ENCODE results near the gene RABGAP1.

Gene RABGAP1

GRCh38 chr9:123084256-123084655 lies 143.4 kb downstream of the RABGAP1 start:
- H3K36me3 Mint-ChIP-seq (ENCODE audit: low read depth): peaks cover 13% of the 10 kb centered on the region
- no peak overlapping the region for H3K4me3 Mint-ChIP-seq
- H3K27ac Mint-ChIP-seq: no peak overlapping the region
- no peaks in the 10 kb centered on the region for H3K9me3 Mint-ChIP-seq
- ATAC-seq: no peak
- DNase-seq: no peak
- H3K27me3 Mint-ChIP-seq: no peaks in the 10 kb centered on the region
- H3K4me1 Mint-ChIP-seq: peaks cover 2% of the 10 kb centered on the region

GRCh38 chr9:123085916-123086315 lies 145.1 kb downstream of the RABGAP1 start:
- Mint-ChIP-seq H3K4me1 (peaks cover 2% of the 10 kb centered on the region), H3K36me3 (ENCODE audit: low read depth) (peaks cover 10% of the 10 kb centered on the region), H3K27me3 (no peaks in the 10 kb centered on the region), H3K27ac (no peak overlapping the region), H3K9me3 (no peaks in the 10 kb centered on the region), H3K4me3 (no peak overlapping the region)
- no peak for ATAC-seq
- DNase-seq: no peak

DNA sequence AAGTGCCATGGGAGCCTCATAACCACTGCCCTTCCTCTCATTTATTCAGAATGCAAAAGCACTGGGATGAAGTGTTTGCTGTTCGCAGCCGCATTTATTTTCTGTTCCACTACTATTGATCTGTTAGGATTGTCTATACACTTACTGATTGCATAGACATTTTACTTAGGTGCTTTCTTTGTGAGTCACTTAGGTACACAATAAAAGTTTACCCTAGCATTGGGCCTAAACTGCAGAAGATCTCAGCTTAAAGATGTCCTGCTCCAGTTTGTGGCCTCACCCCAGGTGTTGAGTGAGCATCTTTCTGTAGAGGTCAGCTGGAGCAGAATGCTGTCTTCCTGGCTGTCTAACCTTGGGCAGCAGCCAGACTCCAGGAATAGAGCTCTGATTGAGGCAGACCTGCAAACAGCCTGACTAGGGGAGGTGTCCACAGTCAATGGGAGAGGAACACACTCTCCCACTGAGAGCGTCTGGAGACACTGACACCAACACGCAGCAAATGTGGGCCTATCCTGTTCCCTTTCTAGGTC lies 146.6 kb downstream of the RABGAP1 start:
- Mint-ChIP-seq H3K36me3 (ENCODE audit: low read depth) (peaks cover 10% of the 10 kb centered on the region), H3K27me3 (no peaks in the 10 kb centered on the region), H3K4me1 (no peaks in the 10 kb centered on the region), H3K4me3 (no peak overlapping the region), H3K27ac (no peak overlapping the region), H3K9me3 (no peaks in the 10 kb centered on the region)
- DNase-seq (no peak), ATAC-seq (no peak)

DNA sequence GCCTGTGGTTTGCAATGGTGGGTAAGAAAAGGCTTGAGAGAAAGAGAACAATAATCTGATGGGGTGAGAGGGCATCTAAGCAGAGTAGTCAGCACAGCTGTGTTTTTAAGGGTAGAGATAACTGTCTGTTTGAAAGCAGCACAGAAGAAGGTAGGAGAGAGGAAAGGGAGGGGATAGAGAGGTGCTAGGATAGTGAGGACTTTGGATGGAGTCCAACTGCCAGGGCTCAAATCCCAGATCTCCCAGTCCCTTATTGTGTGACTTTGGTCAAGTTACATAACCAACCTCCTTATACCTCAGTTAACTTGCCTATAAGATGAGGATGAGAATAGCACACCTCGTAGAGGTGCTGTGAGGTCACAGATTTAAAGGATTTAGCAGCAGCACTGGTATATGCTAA lies 148.2 kb downstream of the RABGAP1 start:
- Mint-ChIP-seq H3K27me3 (no peaks in the 10 kb centered on the region), H3K9me3 (no peaks in the 10 kb centered on the region), H3K4me1 (no peaks in the 10 kb centered on the region), H3K4me3 (no peak overlapping the region), H3K27ac (no peak overlapping the region), H3K36me3 (ENCODE audit: low read depth) (peaks cover 7% of the 10 kb centered on the region)
- DNase-seq: no peak
- ATAC-seq: no peak

GRCh38 chr9:123089790-123090189 lies 149.0 kb downstream of the RABGAP1 start:
- Mint-ChIP-seq H3K27me3 (no peaks in the 10 kb centered on the region), H3K9me3 (no peaks in the 10 kb centered on the region), H3K36me3 (ENCODE audit: low read depth) (peaks cover 9% of the 10 kb centered on the region), H3K4me3 (no peak overlapping the region), H3K27ac (no peak overlapping the region), H3K4me1 (no peaks in the 10 kb centered on the region)
- DNase-seq (no peak), ATAC-seq (no peak)

DNA sequence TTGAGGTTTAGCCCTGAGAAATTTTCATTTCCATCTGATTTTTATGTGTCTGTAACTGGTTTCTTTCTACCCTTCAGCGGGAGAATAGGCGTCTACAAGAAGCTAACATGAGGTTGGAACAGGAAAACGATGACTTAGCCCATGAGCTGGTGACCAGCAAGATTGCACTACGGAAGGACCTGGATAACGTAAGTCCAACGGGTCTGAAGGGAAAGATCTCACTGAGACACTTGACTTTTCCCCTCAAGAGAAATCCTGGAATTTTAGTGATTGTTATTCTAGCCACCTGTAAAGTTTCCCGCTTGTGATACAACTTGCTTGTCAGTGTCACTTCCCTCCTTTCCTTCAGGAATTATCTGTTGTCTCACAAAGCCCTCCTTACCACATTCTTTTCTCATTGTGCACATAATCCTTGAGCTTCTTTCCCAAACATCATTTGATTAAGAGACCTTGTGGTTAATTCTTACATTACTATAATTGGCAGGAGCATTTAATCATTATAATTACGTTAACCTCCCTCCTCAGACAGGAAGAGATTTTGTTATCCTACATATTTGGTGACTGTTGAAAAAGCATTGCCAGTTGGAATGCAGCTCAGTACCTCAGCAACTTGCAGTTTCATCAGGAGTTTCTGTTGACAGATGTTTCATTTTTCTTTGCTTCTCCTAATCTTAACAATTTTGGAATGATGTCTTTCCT lies 149.5 kb downstream of the RABGAP1 start:
- DNase-seq (no peak), ATAC-seq (no peak)
- peak overlapping the region; percentile 36 for H3K27ac Mint-ChIP-seq
- H3K4me3 Mint-ChIP-seq: no peak overlapping the region
- peaks cover 9% of the 10 kb centered on the region for H3K36me3 Mint-ChIP-seq (ENCODE audit: low read depth)
- H3K4me1 Mint-ChIP-seq: no peaks in the 10 kb centered on the region
- H3K27me3 Mint-ChIP-seq: no peaks in the 10 kb centered on the region
- H3K9me3 Mint-ChIP-seq: no peaks in the 10 kb centered on the region

DNA sequence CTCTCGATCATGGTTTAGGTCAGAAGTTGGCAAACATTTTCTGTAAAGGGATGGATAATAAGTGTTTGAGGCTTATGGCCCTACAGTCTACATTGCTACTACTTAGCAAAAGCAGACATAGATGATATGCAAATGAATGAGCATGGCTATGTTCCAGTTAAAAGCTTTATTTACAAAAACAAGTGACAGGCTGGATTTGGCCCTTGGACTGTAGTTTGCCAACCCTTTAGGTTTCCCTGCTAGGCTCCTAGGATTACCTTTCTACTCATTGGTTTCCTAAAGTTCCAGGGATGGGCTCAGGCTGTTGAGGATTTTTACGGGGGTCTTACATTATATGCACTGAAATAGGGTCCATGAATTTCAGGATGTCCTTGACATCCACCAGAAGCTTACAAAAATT lies 150.1 kb downstream of the RABGAP1 start:
- no peak for ATAC-seq
- Mint-ChIP-seq H3K4me1 (peaks cover 1% of the 10 kb centered on the region), H3K36me3 (ENCODE audit: low read depth) (peaks cover 9% of the 10 kb centered on the region), H3K27me3 (no peaks in the 10 kb centered on the region), H3K4me3 (no peak overlapping the region), H3K9me3 (no peaks in the 10 kb centered on the region), H3K27ac (no peak overlapping the region)
- no peak for DNase-seq

- Mint-ChIP-seq H3K27me3 (no peaks in the 10 kb centered on the region), H3K9me3 (no peaks in the 10 kb centered on the region), H3K4me1 (peaks cover 4% of the 10 kb centered on the region), H3K27ac (no peak overlapping the region), H3K36me3 (ENCODE audit: low read depth) (peaks cover 9% of the 10 kb centered on the region), H3K4me3 (no peak overlapping the region)
- ATAC-seq (no peak), DNase-seq (no peak)
Measured at GRCh38 chr9:123091459-123091858, 150.6 kb downstream of the RABGAP1 start.

- Mint-ChIP-seq H3K27me3 (no peaks in the 10 kb centered on the region), H3K4me3 (no peak overlapping the region), H3K9me3 (no peaks in the 10 kb centered on the region), H3K27ac (no peak overlapping the region), H3K4me1 (peaks cover 4% of the 10 kb centered on the region), H3K36me3 (ENCODE audit: low read depth) (peaks cover 9% of the 10 kb centered on the region)
- ATAC-seq (no peak), DNase-seq (no peak)
Measured at GRCh38 chr9:123093141-123093540, 152.3 kb downstream of the RABGAP1 start.

GRCh38 chr9:123096987-123097386 lies 156.2 kb downstream of the RABGAP1 start:
- Mint-ChIP-seq H3K36me3 (ENCODE audit: low read depth) (peaks cover 18% of the 10 kb centered on the region), H3K27ac (no peak overlapping the region), H3K27me3 (no peaks in the 10 kb centered on the region)

DNA sequence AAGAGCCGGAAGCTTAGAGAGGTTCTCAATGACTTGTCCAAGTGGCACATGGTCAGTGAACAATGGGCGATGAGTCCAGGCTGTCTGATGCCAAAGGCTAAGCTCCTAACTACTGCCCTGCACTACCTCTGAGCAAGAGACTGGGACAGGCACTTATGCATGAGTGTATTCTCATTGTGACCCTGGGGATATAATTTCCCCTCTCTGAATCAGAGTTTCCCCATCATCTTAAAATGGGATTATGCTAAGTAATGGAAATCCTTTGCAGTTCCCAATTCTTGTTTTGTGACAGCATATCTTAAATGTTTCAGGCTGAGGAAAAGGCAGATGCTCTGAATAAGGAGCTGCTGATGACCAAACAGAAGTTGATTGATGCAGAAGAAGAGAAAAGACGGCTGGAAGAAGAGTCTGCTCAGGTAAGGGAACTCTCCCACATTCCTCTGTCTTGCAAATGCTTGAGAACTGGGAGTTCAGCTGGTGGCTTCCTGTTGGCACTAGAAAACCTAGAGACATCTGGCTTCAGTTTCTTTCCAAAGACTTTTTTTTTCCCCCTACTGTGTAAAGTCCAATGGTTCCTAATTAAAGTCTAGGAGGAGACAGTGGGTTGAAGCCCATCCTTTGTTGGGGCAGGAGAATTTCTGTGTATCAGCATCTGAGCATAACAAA lies 156.7 kb downstream of the RABGAP1 start:
- Mint-ChIP-seq H3K9me3 (no peaks in the 10 kb centered on the region), H3K27me3 (no peaks in the 10 kb centered on the region), H3K4me1 (peaks cover 4% of the 10 kb centered on the region), H3K27ac (peak overlapping the region; percentile 47), H3K36me3 (ENCODE audit: low read depth) (peaks cover 20% of the 10 kb centered on the region), H3K4me3 (no peak overlapping the region)
- DNase-seq (no peak), ATAC-seq (no peak)

More at GRCh38 chr9:123096987-123097386, 156.2 kb downstream of the RABGAP1 start:
- Mint-ChIP-seq H3K4me3 (no peak overlapping the region), H3K9me3 (no peaks in the 10 kb centered on the region), H3K4me1 (peaks cover 4% of the 10 kb centered on the region)
- DNase-seq: no peak
- ATAC-seq: no peak

DNA sequence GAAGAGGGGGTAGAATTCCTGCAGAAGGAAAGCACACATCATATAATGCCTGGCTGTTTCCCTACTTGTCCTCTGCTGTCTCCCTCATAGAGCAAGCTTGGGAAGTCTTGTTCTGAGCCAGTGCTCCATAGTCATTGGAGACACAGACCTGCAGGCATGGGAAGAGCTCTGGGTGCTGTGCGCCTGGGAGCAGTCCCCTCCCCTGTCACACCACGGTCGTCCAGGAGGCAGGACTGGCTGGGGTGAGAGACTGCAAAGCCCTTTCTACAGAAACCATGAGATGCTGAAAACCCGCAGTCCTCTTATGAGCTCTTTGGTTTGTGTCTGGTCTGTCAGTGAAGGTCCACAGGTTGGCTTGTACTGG lies 157.3 kb downstream of the RABGAP1 start:
- Mint-ChIP-seq H3K36me3 (ENCODE audit: low read depth) (peaks cover 21% of the 10 kb centered on the region), H3K4me1 (peaks cover 4% of the 10 kb centered on the region), H3K27ac (peak overlapping the region; percentile 47), H3K4me3 (no peak overlapping the region), H3K9me3 (no peaks in the 10 kb centered on the region), H3K27me3 (no peaks in the 10 kb centered on the region)
- ATAC-seq (no peak), DNase-seq (no peak)

- Mint-ChIP-seq H3K27ac (no peak overlapping the region), H3K4me3 (no peak overlapping the region), H3K27me3 (no peaks in the 10 kb centered on the region), H3K36me3 (ENCODE audit: low read depth) (peaks cover 21% of the 10 kb centered on the region), H3K9me3 (no peaks in the 10 kb centered on the region), H3K4me1 (peaks cover 4% of the 10 kb centered on the region)
- DNase-seq (no peak), ATAC-seq (no peak)
Measured at GRCh38 chr9:123099042-123099441, 158.2 kb downstream of the RABGAP1 start.

DNA sequence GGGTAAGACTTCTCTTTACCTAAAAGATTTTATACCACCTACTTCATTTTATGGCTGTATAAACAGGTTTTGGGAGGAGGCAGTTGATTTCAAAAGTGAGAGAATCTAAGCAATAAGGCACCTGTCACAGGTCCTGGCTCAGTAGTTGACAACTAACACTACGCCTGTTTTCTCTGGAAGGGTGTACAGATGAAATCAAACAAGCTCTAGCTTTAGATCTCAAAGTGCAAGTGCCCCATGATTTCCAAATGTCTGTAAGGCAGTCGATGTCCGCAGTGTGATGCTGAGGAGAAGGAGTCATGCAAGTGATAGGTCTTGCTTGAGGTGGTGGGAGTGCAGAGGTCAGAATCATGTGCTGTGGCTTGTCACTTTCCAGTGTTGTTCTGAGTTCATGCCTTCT lies 158.7 kb downstream of the RABGAP1 start:
- H3K9me3 Mint-ChIP-seq: no peaks in the 10 kb centered on the region
- no peak overlapping the region for H3K27ac Mint-ChIP-seq
- peaks cover 4% of the 10 kb centered on the region for H3K4me1 Mint-ChIP-seq
- no peak overlapping the region for H3K4me3 Mint-ChIP-seq
- H3K36me3 Mint-ChIP-seq (ENCODE audit: low read depth): peaks cover 19% of the 10 kb centered on the region
- ATAC-seq: no peak
- no peak for DNase-seq
- H3K27me3 Mint-ChIP-seq: no peaks in the 10 kb centered on the region

- Mint-ChIP-seq H3K27me3 (no peaks in the 10 kb centered on the region), H3K9me3 (no peaks in the 10 kb centered on the region), H3K27ac (no peak overlapping the region), H3K36me3 (ENCODE audit: low read depth) (peaks cover 21% of the 10 kb centered on the region), H3K4me3 (no peak overlapping the region), H3K4me1 (no peaks in the 10 kb centered on the region)
- ATAC-seq: no peak
- no peak for DNase-seq
Measured at GRCh38 chr9:123102375-123103113, 161.7 kb downstream of the RABGAP1 start.

All from activated naive CD8-positive, alpha-beta T cell treated with anti-CD3 and anti-CD28 coated beads, Interleukin-2, amount 50 U/mL, for 24 hours (primary cell).